Measurements from ENCODE around the gene SHE. TPM values are rescaled to one million over a fixed set of nuclear protein-coding genes. Genes with fewer than 3 reads are reported as not detected.

SHE gene
- total and polyA plus RNA-seq, 9 donors, result 4.3 to 20.5 (median 9.0) TPM

- Histone ChIP-seq H3K4me3 (no peak overlapping the region), H3K9me3 (no peaks in the 10 kb centered on the region), H3K27me3 (no peaks in the 10 kb centered on the region), H3K36me3 (no peaks in the 10 kb centered on the region), H3K27ac (no peak overlapping the region), H3K4me1 (ENCODE audit: insufficient read depth) (peaks cover 5% of the 10 kb centered on the region)
- TF ChIP-seq EP300 (IDR thresholded peaks at IDR 0.05), result no peak
- TF ChIP-seq POLR2A (IDR thresholded peaks at IDR 0.05), result no peak
- TF ChIP-seq, protein P1, sequence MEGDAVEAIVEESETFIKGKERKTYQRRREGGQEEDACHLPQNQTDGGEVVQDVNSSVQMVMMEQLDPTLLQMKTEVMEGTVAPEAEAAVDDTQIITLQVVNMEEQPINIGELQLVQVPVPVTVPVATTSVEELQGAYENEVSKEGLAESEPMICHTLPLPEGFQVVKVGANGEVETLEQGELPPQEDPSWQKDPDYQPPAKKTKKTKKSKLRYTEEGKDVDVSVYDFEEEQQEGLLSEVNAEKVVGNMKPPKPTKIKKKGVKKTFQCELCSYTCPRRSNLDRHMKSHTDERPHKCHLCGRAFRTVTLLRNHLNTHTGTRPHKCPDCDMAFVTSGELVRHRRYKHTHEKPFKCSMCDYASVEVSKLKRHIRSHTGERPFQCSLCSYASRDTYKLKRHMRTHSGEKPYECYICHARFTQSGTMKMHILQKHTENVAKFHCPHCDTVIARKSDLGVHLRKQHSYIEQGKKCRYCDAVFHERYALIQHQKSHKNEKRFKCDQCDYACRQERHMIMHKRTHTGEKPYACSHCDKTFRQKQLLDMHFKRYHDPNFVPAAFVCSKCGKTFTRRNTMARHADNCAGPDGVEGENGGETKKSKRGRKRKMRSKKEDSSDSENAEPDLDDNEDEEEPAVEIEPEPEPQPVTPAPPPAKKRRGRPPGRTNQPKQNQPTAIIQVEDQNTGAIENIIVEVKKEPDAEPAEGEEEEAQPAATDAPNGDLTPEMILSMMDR (IDR thresholded peaks at IDR 0.05), result no peak
- intact Hi-C loops (cut with DNase I), result no loop called here
- no peak for DNase-seq
- WGBS, 3 donors, result 47 to 55% (median 54%) methylated on average over 5 of the region's 5 CpGs
Measured at GRCh38 chr1:154497026-154497806, 5.0 kb downstream of the SHE start.

GRCh38 chr1:154496383-154496782, 5.8 kb downstream of the SHE start:
- no peaks in the 10 kb centered on the region for H3K36me3 ChIP-seq
- DNase-seq, result no peak
- H3K4me3 ChIP-seq, result no peak overlapping the region
- H3K27me3 ChIP-seq, result no peaks in the 10 kb centered on the region
- intact Hi-C loops (cut with DNase I), result no loop called here
- H3K27ac ChIP-seq, result no peak overlapping the region
- TF ChIP-seq POLR2A (IDR thresholded peaks at IDR 0.05) (no peak), EP300 (IDR thresholded peaks at IDR 0.05) (no peak)
- TF ChIP-seq, protein P1 (IDR thresholded peaks at IDR 0.05), result no peak
- WGBS, 3 donors, result 80 to 84% (median 83%) methylated on average over 5 of the region's 5 CpGs
- H3K9me3 ChIP-seq, result no peaks in the 10 kb centered on the region
- H3K4me1 ChIP-seq (ENCODE audit: insufficient read depth), result peaks cover 2% of the 10 kb centered on the region

DNA sequence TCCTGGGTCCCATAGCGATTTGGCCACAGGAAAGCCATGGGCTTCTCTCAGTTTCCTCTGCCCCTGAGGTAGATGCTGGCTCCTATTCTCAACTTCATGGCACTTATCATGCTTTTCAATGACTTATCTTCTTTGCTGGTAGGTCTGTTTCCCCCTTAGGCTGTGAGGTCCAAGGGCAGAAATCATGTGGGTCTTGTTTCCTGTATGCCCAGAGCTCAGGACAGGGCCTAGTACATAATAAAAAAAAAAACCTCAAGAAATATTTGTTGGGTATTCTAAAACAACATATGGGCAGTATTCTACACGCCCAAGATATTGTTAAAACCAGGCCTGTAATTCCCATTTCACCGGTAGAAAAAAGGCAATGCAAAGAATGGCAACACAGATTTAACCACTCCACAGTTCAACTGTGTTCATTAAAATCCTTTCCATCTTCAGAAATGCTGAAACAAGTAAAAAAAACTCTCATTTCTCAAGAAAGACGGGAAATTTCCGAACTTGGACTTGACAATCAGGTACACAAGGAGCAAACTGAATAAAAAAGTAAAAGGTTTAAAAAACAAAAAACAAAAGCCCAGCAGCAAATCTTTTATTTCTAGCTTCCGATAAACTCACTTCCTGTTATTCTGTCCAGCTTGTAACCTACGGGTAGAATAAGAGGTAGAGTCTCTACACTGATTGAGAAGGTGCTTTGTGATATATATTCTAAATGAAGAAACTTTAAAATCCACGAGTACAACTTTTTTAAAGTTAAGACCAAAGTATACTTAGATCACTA, 6.5 kb downstream of the SHE start:
- no peaks in the 10 kb centered on the region for H3K4me1 ChIP-seq (ENCODE audit: insufficient read depth)
- no peaks in the 10 kb centered on the region for H3K36me3 ChIP-seq
- H3K4me3 ChIP-seq, result no peak overlapping the region
- TF ChIP-seq, protein P1 (IDR thresholded peaks at IDR 0.05), result no peak
- no peaks in the 10 kb centered on the region for H3K9me3 ChIP-seq
- no peaks in the 10 kb centered on the region for H3K27me3 ChIP-seq
- intact Hi-C loops (cut with DNase I), result no loop called here
- 75 to 85% (median 82%) methylated on average over 8 of the region's 8 CpGs for WGBS, 3 donors
- DNase-seq, result no peak
- H3K27ac ChIP-seq, result no peak overlapping the region

DNA sequence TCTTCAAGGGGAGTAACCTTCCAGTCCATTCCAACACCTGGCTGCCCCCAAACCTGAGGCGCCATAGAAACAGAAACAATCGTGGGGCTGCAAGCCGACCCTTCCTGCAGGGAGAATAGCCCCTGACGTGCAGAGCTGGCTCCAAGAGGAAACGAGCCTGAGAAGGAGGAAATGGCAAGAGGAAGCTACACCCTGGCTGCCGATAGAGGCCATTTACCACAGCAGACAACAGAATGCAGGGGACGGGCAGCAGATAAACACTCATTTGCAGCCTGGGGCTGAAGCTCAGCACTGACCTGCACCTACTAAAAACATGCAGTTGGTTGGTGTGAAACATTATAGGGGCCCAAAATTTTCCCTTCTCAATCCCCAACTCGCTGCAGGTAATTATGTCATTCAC, 8.9 kb downstream of the SHE start:
- TF ChIP-seq EP300 (IDR thresholded peaks at IDR 0.05) (no peak), POLR2A (IDR thresholded peaks at IDR 0.05) (no peak)
- TF ChIP-seq, protein P1 (IDR thresholded peaks at IDR 0.05), result no peak
- H3K4me3 ChIP-seq, result no peak overlapping the region
- DNase-seq, result no peak
- no peaks in the 10 kb centered on the region for H3K27me3 ChIP-seq
- H3K27ac ChIP-seq, result no peak overlapping the region
- 26 to 33% (median 30%) methylated on average over 8 of the region's 8 CpGs for WGBS, 3 donors
- no peaks in the 10 kb centered on the region for H3K4me1 ChIP-seq (ENCODE audit: insufficient read depth)
- no peaks in the 10 kb centered on the region for H3K36me3 ChIP-seq
- H3K9me3 ChIP-seq, result no peaks in the 10 kb centered on the region
- intact Hi-C loops (cut with DNase I), result no loop called here
